PC-9 (cell line): Measurements from ENCODE around the gene CD6. TPM values are rescaled to one million over a fixed set of nuclear protein-coding genes. Genes with fewer than 3 reads are reported as not detected.

Source experiments
- BruUV-seq: library from RNA; stranded (reverse); fragments of 400-500 nt; replicated peaks from 2 replicates; lab custom pipeline; 2021; lab: Mats Ljungman, UMichigan
- CTCF ChIA-PET: fragments of 300-600 bp; sonication (Branson Sonifier 250); formaldehyde crosslinking; loops from one replicate; lab custom pipeline; 2022; ENCODE audit warnings: antibody characterized with exemption; lab: Charles Lee
- POLR2A ChIA-PET: fragments of 300-600 bp; sonication (Branson Sonifier 250); formaldehyde crosslinking; loops from one replicate; lab custom pipeline; 2022; ENCODE audit warnings: antibody characterized with exemption; ENCODE audit not compliant: unreplicated experiment; lab: Charles Lee
- DNase-seq, 2 experiments: peaks; one replicate each; pipeline versions ENCODE4 v3.0.0 to v3.0.0-alpha.2; 2015 to 2022; ENCODE audit warnings: mixed read lengths in 1 of 2
- H2AFZ ChIP-seq: fragments of 200-600 bp; sonication (generic); 2 replicates; pipeline ENCODE4 v1.8.1; 2017; ENCODE audit warnings: antibody characterized with exemption
- H3F3A ChIP-seq: fragments of 200-600 bp; sonication (generic); 2 replicates; pipeline ENCODE4 v1.8.1; 2017; ENCODE audit warnings: antibody characterized with exemption, mild to moderate bottlenecking, low read depth; ENCODE audit not compliant: insufficient read depth
- H3K27ac ChIP-seq: fragments of 200-600 bp; sonication (generic); 2 replicates; pipeline ENCODE4 v1.6.1; 2016; ENCODE audit warnings: mixed run types
- H3K27me3 ChIP-seq: fragments of 200-600 bp; sonication (generic); 2 replicates; pipeline ENCODE4 v1.6.1; 2016; ENCODE audit warnings: low read depth, mixed run types; ENCODE audit not compliant: insufficient read depth
- H3K36me3 ChIP-seq: fragments of 200-600 bp; sonication (generic); 2 replicates; pipeline ENCODE4 v1.6.1; 2016; ENCODE audit warnings: low read depth, mixed run types
- H3K4me1 ChIP-seq: fragments of 200-600 bp; sonication (generic); replicated peaks from 2 replicates; pipeline ENCODE4 v1.6.1; 2016; ENCODE audit warnings: mixed run types; ENCODE audit not compliant: insufficient read depth
- H3K4me2 ChIP-seq: fragments of 200-600 bp; sonication (generic); 2 replicates; pipeline ENCODE4 v1.6.1; 2017; ENCODE audit warnings: mixed run types
- H3K4me3 ChIP-seq: fragments of 200-600 bp; sonication (generic); 2 replicates; pipeline ENCODE4 v1.6.1; 2016; ENCODE audit warnings: mixed run types
- H3K79me2 ChIP-seq: fragments of 200-600 bp; sonication (generic); 2 replicates; pipeline ENCODE4 v1.6.1; 2017; ENCODE audit warnings: low read depth, mixed run types
- H3K9me2 ChIP-seq: fragments of 200-600 bp; sonication (generic); 2 replicates; pipeline ENCODE4 v1.8.1; 2017; ENCODE audit warnings: mild to moderate bottlenecking; ENCODE audit not compliant: insufficient read depth
- H3K9me3 ChIP-seq: fragments of 200-600 bp; sonication (generic); 2 replicates; pipeline ENCODE4 v1.8.1; 2016; ENCODE audit warnings: low read depth; ENCODE audit not compliant: insufficient read depth
- H4K20me1 ChIP-seq: fragments of 200-600 bp; sonication (generic); 2 replicates; pipeline ENCODE4 v1.8.1; 2017; ENCODE audit not compliant: insufficient read depth
- EZH2 ChIP-seq: fragments of 200-600 bp; sonication (generic); IDR thresholded peaks from 2 replicates; pipeline ENCODE4 v1.8.0; 2017; ENCODE audit warnings: antibody characterized with exemption, low read depth
- intact Hi-C: fragments of 100-400 bp; cut with micrococcal nuclease; formaldehyde crosslinking; loops from one replicate; pipeline ENCODE4 v1.10.0; 2022; ENCODE audit not compliant: unreplicated experiment
- total RNA-seq: library from RNA; stranded (reverse); gene quantifications from 2 replicates; pipeline ENCODE4 v1.2.3, GENCODE V29; 2021
- TF ChIP-seq, protein P1 (sequence below): fragments of 200-600 bp; sonication (generic); conservative IDR thresholded peaks from 2 replicates; pipeline ENCODE4 v1.6.1; 2017; ENCODE audit warnings: mixed run types, antibody characterized with exemption, mild to moderate bottlenecking, moderate library complexity

CD6 gene
- total RNA-seq, 1 experiment from 2014 or later: 0.74 TPM

DNA sequence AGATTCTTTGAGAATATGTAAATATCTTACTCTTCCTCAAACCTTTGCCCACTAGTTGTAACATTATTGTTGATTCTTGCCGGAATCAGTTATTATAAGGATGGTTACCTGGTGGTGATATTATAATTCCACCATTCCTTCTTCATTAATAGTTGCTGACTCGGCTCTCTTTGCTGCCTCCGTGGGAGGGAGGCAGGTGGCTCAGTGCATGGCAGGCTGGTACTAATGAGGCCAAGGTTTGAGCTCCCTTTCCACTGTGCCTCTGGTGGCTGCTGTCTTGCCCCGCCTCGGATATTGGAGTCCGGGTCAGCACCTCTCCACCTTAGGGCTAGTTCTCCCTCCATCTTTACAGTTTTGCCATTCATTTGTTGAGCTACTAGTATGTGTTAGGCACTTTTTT, 12.7 kb downstream of the CD6 start:
- POLR2A ChIA-PET: no interaction called here
- CTCF ChIA-PET: no interaction called here

GRCh38 chr11:60984636-60985035, 13.2 kb downstream of the CD6 start:
- Histone ChIP-seq H3F3A (peaks cover 18% of the 10 kb centered on the region; the same call in 1 of the 2 replicates), H3K36me3 (no peaks in the 10 kb centered on the region), H3K9me3 (no peaks in the 10 kb centered on the region), H3K27me3 (0 out of 2 replicates have a peak, but pooled peaks cover 5% of the 10 kb centered on the region), H3K9me2 (no peaks in the 10 kb centered on the region), H3K4me3 (no peak overlapping the region), H2AFZ (no peak overlapping the region), H3K4me2 (no peak overlapping the region), H3K27ac (no peak overlapping the region), H3K79me2 (no peaks in the 10 kb centered on the region), H3K4me1 (peaks cover 17% of the 10 kb centered on the region), H4K20me1 (no peaks in the 10 kb centered on the region)
- ChIA-PET CTCF (no interaction called here), POLR2A (no interaction called here)
- intact Hi-C loops: loop anchor here (5.0 kb wide), 1 partner anchor 138 kb away; no protein-coding TSS in a partner anchor
- BruUV-seq: no TSS peak
- TF ChIP-seq EZH2: no peak
- TF ChIP-seq, protein P1, sequence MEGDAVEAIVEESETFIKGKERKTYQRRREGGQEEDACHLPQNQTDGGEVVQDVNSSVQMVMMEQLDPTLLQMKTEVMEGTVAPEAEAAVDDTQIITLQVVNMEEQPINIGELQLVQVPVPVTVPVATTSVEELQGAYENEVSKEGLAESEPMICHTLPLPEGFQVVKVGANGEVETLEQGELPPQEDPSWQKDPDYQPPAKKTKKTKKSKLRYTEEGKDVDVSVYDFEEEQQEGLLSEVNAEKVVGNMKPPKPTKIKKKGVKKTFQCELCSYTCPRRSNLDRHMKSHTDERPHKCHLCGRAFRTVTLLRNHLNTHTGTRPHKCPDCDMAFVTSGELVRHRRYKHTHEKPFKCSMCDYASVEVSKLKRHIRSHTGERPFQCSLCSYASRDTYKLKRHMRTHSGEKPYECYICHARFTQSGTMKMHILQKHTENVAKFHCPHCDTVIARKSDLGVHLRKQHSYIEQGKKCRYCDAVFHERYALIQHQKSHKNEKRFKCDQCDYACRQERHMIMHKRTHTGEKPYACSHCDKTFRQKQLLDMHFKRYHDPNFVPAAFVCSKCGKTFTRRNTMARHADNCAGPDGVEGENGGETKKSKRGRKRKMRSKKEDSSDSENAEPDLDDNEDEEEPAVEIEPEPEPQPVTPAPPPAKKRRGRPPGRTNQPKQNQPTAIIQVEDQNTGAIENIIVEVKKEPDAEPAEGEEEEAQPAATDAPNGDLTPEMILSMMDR: no peak
- DNase-seq: no peak

More for the DNA sequence above, 12.7 kb downstream of the CD6 start:
- intact Hi-C loops: no loop called here
- Histone ChIP-seq H3K27ac (no peak overlapping the region), H3K9me2 (no peaks in the 10 kb centered on the region), H3K79me2 (no peaks in the 10 kb centered on the region), H2AFZ (no peak overlapping the region), H3K36me3 (no peaks in the 10 kb centered on the region), H3K27me3 (0 out of 2 replicates have a peak, but pooled peaks cover 5% of the 10 kb centered on the region), H3K4me1 (peaks cover 17% of the 10 kb centered on the region), H3K4me2 (no peak overlapping the region), H3K9me3 (no peaks in the 10 kb centered on the region), H4K20me1 (no peaks in the 10 kb centered on the region), H3F3A (peaks cover 18% of the 10 kb centered on the region; the same call in 1 of the 2 replicates), H3K4me3 (no peak overlapping the region)
- TF ChIP-seq, protein P1: no peak
- TF ChIP-seq EZH2: no peak
- BruUV-seq: no TSS peak
- no peak for DNase-seq

GRCh38 chr11:60985501-60985900, 14.0 kb downstream of the CD6 start:
- ChIA-PET POLR2A (no interaction called here), CTCF (no interaction called here)
- H3K4me1 ChIP-seq: peaks cover 17% of the 10 kb centered on the region
- peak overlapping the region; percentile 49 for H3K4me2 ChIP-seq
- no peak overlapping the region for H3K4me3 ChIP-seq
- no peaks in the 10 kb centered on the region for H3K79me2 ChIP-seq
- BruUV-seq: no TSS peak
- H3K36me3 ChIP-seq: no peaks in the 10 kb centered on the region
- no peaks in the 10 kb centered on the region for H3K9me3 ChIP-seq
- H3F3A ChIP-seq: peaks cover 18% of the 10 kb centered on the region; the same call in 1 of the 2 replicates
- H3K27me3 ChIP-seq: 0 out of 2 replicates have a peak, but pooled peaks cover 5% of the 10 kb centered on the region
- no peak overlapping the region for H2AFZ ChIP-seq
- H3K9me2 ChIP-seq: no peaks in the 10 kb centered on the region
- no peaks in the 10 kb centered on the region for H4K20me1 ChIP-seq
- peak overlapping the region; percentile 39 for H3K27ac ChIP-seq
- intact Hi-C loops: loop anchor here (5.0 kb wide), 1 partner anchor 137 kb away; no protein-coding TSS in a partner anchor
- TF ChIP-seq EZH2: no peak
- TF ChIP-seq, protein P1: no peak
- no peak for DNase-seq
